NCI-H2227 (cell line): ENCODE results near the gene PALD1.

ENCODE experiments used
- DNase-seq: peaks from one replicate; lab custom pipeline; 2025; ENCODE audit not compliant: unreplicated experiment; lab: John Stamatoyannopoulos, UW

The PALD1 gene

GRCh38 chr10:70535001-70535400, 56.4 kb downstream of the PALD1 start:
- no peak for DNase-seq

- no peak for DNase-seq
These were observed 56.9 kb downstream of the PALD1 start for GRCh38 chr10:70535451-70535850.

GRCh38 chr10:70536196-70536861, 57.8 kb downstream of the PALD1 start:
- no peak for DNase-seq

GRCh38 chr10:70537398-70538194, 59.0 kb downstream of the PALD1 start:
- no peak for DNase-seq

- no peak for DNase-seq
These were observed 59.6 kb downstream of the PALD1 start for GRCh38 chr10:70538195-70538520.

- no peak for DNase-seq
These were observed 60.3 kb downstream of the PALD1 start for GRCh38 chr10:70538731-70539338.

GRCh38 chr10:70539471-70539870, 60.9 kb downstream of the PALD1 start:
- DNase-seq, result no peak

- no peak for DNase-seq
These were observed 61.7 kb downstream of the PALD1 start for GRCh38 chr10:70540089-70540788.

GRCh38 chr10:70540789-70541360, 62.3 kb downstream of the PALD1 start:
- no peak for DNase-seq

- DNase-seq, result no peak
These were observed 63.4 kb downstream of the PALD1 start for GRCh38 chr10:70541736-70542564.

GRCh38 chr10:70542565-70542938, 64.0 kb downstream of the PALD1 start:
- no peak for DNase-seq

- no peak for DNase-seq
These were observed 65.3 kb downstream of the PALD1 start for GRCh38 chr10:70543911-70544310.

- DNase-seq, result no peak
These were observed 66.1 kb downstream of the PALD1 start for GRCh38 chr10:70544431-70545340.

GRCh38 chr10:70546584-70546983, 68.0 kb downstream of the PALD1 start:
- no peak for DNase-seq

- no peak for DNase-seq
These were observed 70.9 kb downstream of the PALD1 start for GRCh38 chr10:70549351-70549961.

- peak; percentile 53 for DNase-seq
These were observed 71.4 kb downstream of the PALD1 start for GRCh38 chr10:70549962-70550458.

- DNase-seq, result no peak
These were observed 71.9 kb downstream of the PALD1 start for GRCh38 chr10:70550459-70550858.

- no peak for DNase-seq
These were observed 72.9 kb downstream of the PALD1 start for GRCh38 chr10:70551466-70551865.

- no peak for DNase-seq
These were observed 73.4 kb downstream of the PALD1 start for GRCh38 chr10:70551971-70552422.
